HCT116 (cell line): Measurements from ENCODE around the gene ETS1. TPM values are rescaled to one million over a fixed set of nuclear protein-coding genes. Genes with fewer than 3 reads are reported as not detected.

ENCODE experiments used
- ATAC-seq: fragments of 200-7000 bp; cut with Tn5 transposase; 2 replicates; pipeline ENCODE4 v1.9.1; 2020; ENCODE audit warnings: mild to moderate bottlenecking, moderate library complexity
- BruUV-seq: library from RNA; stranded (reverse); fragments of 400-500 nt; replicated peaks from 2 replicates; lab custom pipeline; 2021; lab: Mats Ljungman, UMichigan
- CTCF ChIA-PET: fragments of 300-600 bp; sonication (Branson Sonifier 250); formaldehyde crosslinking; loops from one replicate; lab custom pipeline; 2021; ENCODE audit warnings: antibody characterized with exemption; lab: Charles Lee
- POLR2A ChIA-PET: fragments of 300-600, 350-600 bp; sonication (Branson Sonifier 250); formaldehyde crosslinking; loops from one replicate; lab custom pipeline; 2021; ENCODE audit warnings: antibody characterized with exemption; lab: Charles Lee
- RAD21 ChIA-PET, 2 experiments: fragments of 300-600 bp; sonication (Branson Sonifier 250); formaldehyde crosslinking; loops; one replicate each; lab custom pipeline; 2023; ENCODE audit warnings: low total read pairs in 2 of 2; ENCODE audit not compliant: uncharacterized antibody in 2 of 2, unreplicated experiment in 2 of 2, low non-redundant PET in 1 of 2; lab: Charles Lee
- DNase-seq: peaks from one replicate; pipeline ENCODE4 v3.0.0-alpha.2; 2010; ENCODE audit warnings: low read depth, low spot score
- H2AFZ ChIP-seq: fragments of 200-600 bp; shearing (Covaris generic), sonication (generic); 2 replicates; pipeline ENCODE4 v1.6.1; 2017; ENCODE audit warnings: low read depth, mixed run types, mixed read lengths, antibody characterized with exemption, low read length; ENCODE audit not compliant: poor library complexity, severe bottlenecking
- H3K27ac ChIP-seq: 2 replicates; pipeline ENCODE4 v1.5.1; 2012; ENCODE audit warnings: low read depth, low read length
- H3K27me3 ChIP-seq: fragments of 200-600 bp; sonication (generic); 2 replicates; pipeline ENCODE4 v1.6.1; 2016; ENCODE audit warnings: mixed run types, low read length, mixed read lengths; ENCODE audit not compliant: insufficient read depth
- H3K36me3 ChIP-seq, 2 experiments: fragments of 200-500 bp in 1 of 2; fragments of 200-600 bp in 1 of 2; sonication (Bioruptor generic) in 1 of 2; sonication (generic) in 1 of 2; 2 replicates each; pipeline versions ENCODE4 v1.5.1 to v1.6.1; 2014 to 2016; ENCODE audit warnings: low read length in 2 of 2, inconsistent platforms in 1 of 2, mixed read lengths in 1 of 2, mixed run types in 1 of 2; ENCODE audit not compliant: insufficient read depth in 2 of 2, control insufficient read depth in 1 of 2
- H3K4me1 ChIP-seq, 2 experiments: fragments of 200-600 bp in 1 of 2; sonication (generic) in 1 of 2; 2 replicates each; pipeline versions ENCODE4 v1.5.1 to v1.6.1; 2012 to 2017; ENCODE audit warnings: low read length in 2 of 2, inconsistent platforms in 1 of 2, mild to moderate bottlenecking in 1 of 2, mixed read lengths in 1 of 2, mixed run types in 1 of 2, moderate library complexity in 1 of 2; ENCODE audit not compliant: insufficient read depth in 2 of 2, control insufficient read depth in 1 of 2
- H3K4me2 ChIP-seq: fragments of 200-600 bp; sonication (generic); 2 replicates; pipeline ENCODE4 v1.6.1; 2017; ENCODE audit warnings: mixed run types, low read length, mixed read lengths
- H3K4me3 ChIP-seq, 2 experiments: fragments of 200-600 bp in 1 of 2; sonication (generic) in 1 of 2; replicated peaks in 1 of 2; 2 replicates each; pipeline ENCODE4 v1.5.1; 2011 to 2016; ENCODE audit warnings: low read length in 2 of 2, control low read depth in 1 of 2, low read depth in 1 of 2, mild to moderate bottlenecking in 1 of 2, mixed read lengths in 1 of 2, mixed run types in 1 of 2
- H3K79me2 ChIP-seq: fragments of 200-600 bp; sonication (generic); 2 replicates; pipeline ENCODE4 v1.6.1; 2017; ENCODE audit warnings: mild to moderate bottlenecking, mixed run types, low read length, moderate library complexity, mixed read lengths; ENCODE audit not compliant: insufficient read depth
- H3K9ac ChIP-seq: fragments of 200-600 bp; sonication (generic); 2 replicates; pipeline ENCODE4 v1.6.1; 2016; ENCODE audit warnings: low read length, mixed read lengths
- H3K9me2 ChIP-seq: fragments of 200-600 bp; sonication (generic), shearing (Covaris generic); 2 replicates; pipeline ENCODE4 v1.6.1; 2017; ENCODE audit warnings: mixed run types, mild to moderate bottlenecking, moderate library complexity; ENCODE audit not compliant: insufficient read depth
- H3K9me3 ChIP-seq, 2 experiments: fragments of 200-500 bp in 1 of 2; fragments of 200-600 bp in 1 of 2; sonication (Bioruptor generic) in 1 of 2; sonication (generic) in 1 of 2; 2 replicates each; pipeline ENCODE4 v1.6.1; 2014 to 2017; ENCODE audit warnings: low read length in 2 of 2, mixed read lengths in 2 of 2, inconsistent platforms in 1 of 2, low read depth in 1 of 2, mild to moderate bottlenecking in 1 of 2, mixed run types in 1 of 2, moderate library complexity in 1 of 2; ENCODE audit not compliant: control insufficient read depth in 1 of 2, insufficient read depth in 1 of 2
- H4K20me1 ChIP-seq: fragments of 200-600 bp; sonication (generic), shearing (Covaris generic); 2 replicates; pipeline ENCODE4 v1.6.1; 2017; ENCODE audit warnings: mixed run types, mild to moderate bottlenecking, moderate library complexity; ENCODE audit not compliant: insufficient read depth
- ATF3 ChIP-seq: IDR thresholded peaks from 2 replicates; pipeline ENCODE4 v1.6.1; 2012
- CBX3 ChIP-seq: IDR thresholded peaks from 2 replicates; pipeline ENCODE4 v1.6.1; 2012; ENCODE audit warnings: low read depth
- CEBPB ChIP-seq: IDR thresholded peaks from 2 replicates; pipeline ENCODE4 v1.6.1; 2012; ENCODE audit warnings: low read depth
- EGR1 ChIP-seq: IDR thresholded peaks from 2 replicates; pipeline ENCODE4 v1.6.1; 2012; ENCODE audit warnings: low read depth
- EZH2phosphoT487 ChIP-seq: fragments of 200-600 bp; IDR thresholded peaks from 2 replicates; pipeline ENCODE4 v1.6.1; 2018; ENCODE audit warnings: antibody characterized with exemption, borderline replicate concordance
- FOSL1 ChIP-seq: IDR thresholded peaks from 2 replicates; pipeline ENCODE4 v1.6.1; 2012; ENCODE audit warnings: low read depth
- MAX ChIP-seq: IDR thresholded peaks from 2 replicates; pipeline ENCODE4 v1.6.1; 2012
- POLR2A ChIP-seq: IDR thresholded peaks from 2 replicates; pipeline ENCODE4 v1.7.0; 2011; ENCODE audit warnings: borderline replicate concordance; ENCODE audit not compliant: insufficient read depth, insufficient read length; ENCODE audit errors: extremely low read depth
- POLR2AphosphoS5 ChIP-seq: IDR thresholded peaks from 2 replicates; pipeline ENCODE4 v1.6.1; 2011; ENCODE audit warnings: mild to moderate bottlenecking, low read depth, low read length, moderate library complexity
- RAD21 ChIP-seq: IDR thresholded peaks from 2 replicates; pipeline ENCODE4 v1.6.1; 2012; ENCODE audit warnings: low read depth, mild to moderate bottlenecking
- REST ChIP-seq: IDR thresholded peaks from 2 replicates; pipeline ENCODE4 v1.6.1; 2012; ENCODE audit warnings: low read depth
- SIN3A ChIP-seq: IDR thresholded peaks from 2 replicates; pipeline ENCODE4 v1.6.1; 2012; ENCODE audit warnings: low read depth
- SP1 ChIP-seq: IDR thresholded peaks from 2 replicates; pipeline ENCODE4 v1.6.1; 2012; ENCODE audit warnings: low read depth
- TCF7L2 ChIP-seq: IDR thresholded peaks from 2 replicates; pipeline ENCODE4 v1.7.0; 2011; ENCODE audit warnings: borderline replicate concordance, inconsistent platforms; ENCODE audit not compliant: insufficient read depth, insufficient read length; ENCODE audit errors: extremely low read depth
- YY1 ChIP-seq: IDR thresholded peaks from 2 replicates; pipeline ENCODE4 v1.6.1; 2011; ENCODE audit warnings: low read length, low read depth, moderate library complexity, mild to moderate bottlenecking; ENCODE audit not compliant: insufficient replicate concordance; ENCODE audit errors: extremely low read depth
- ZFX ChIP-seq: fragments of 450-650 bp; IDR thresholded peaks from 2 replicates; pipeline ENCODE4 v1.6.1; 2017
- intact Hi-C: fragments of 100-400 bp; cut with micrococcal nuclease; formaldehyde crosslinking; loops from 2 replicates; pipeline ENCODE4 v1.10.0; 2022
- total RNA-seq: library from RNA; stranded (reverse); gene quantifications from one replicate; pipeline ENCODE4 v1.2.1, GENCODE V29; 2021; ENCODE audit not compliant: unreplicated experiment

Gene ETS1
- total RNA-seq, 1 experiment from 2014 or later: 9.2 TPM

GRCh38 chr11:128497776-128498095 lies 89.6 kb downstream of the ETS1 start:
- H3K4me3 ChIP-seq: peak overlapping the region; percentile 20 to 47
- peak overlapping the region; percentile 74 for H3K4me2 ChIP-seq
- H4K20me1 ChIP-seq: no peaks in the 10 kb centered on the region
- H3K36me3 ChIP-seq: no peaks in the 10 kb centered on the region
- H3K9me2 ChIP-seq: no peaks in the 10 kb centered on the region
- H3K9ac ChIP-seq: peak overlapping the region; percentile 56
- ChIA-PET POLR2A (interaction anchor here (1.3 kb wide), 1 partner anchor 15 kb away, joined by 4 read pairs; no protein-coding TSS in a partner anchor), CTCF (no interaction called here), RAD21 (no interaction called here)
- peaks cover 5% of the 10 kb centered on the region; the same call in 1 of the 2 replicates for H3K79me2 ChIP-seq
- intact Hi-C loops: loop anchor here (2.0 kb wide), 2 partner anchors 25 to 49 kb away; no protein-coding TSS in a partner anchor
- no peaks in the 10 kb centered on the region for H3K27me3 ChIP-seq
- no peak for DNase-seq
- H3K4me1 ChIP-seq: peaks cover 21 to 49% of the 10 kb centered on the region in 2 experiments
- H2AFZ ChIP-seq: no peak overlapping the region
- peak overlapping the region; percentile 67 for H3K27ac ChIP-seq
- no peak for ATAC-seq
- no TSS peak for BruUV-seq
- H3K9me3 ChIP-seq: no peaks in the 10 kb centered on the region
- TF ChIP-seq YY1: no peak
- TF ChIP-seq POLR2AphosphoS5: no peak
- TF ChIP-seq ZFX: no peak
- TF ChIP-seq POLR2A: no peak
- no peak for TF ChIP-seq TCF7L2
- no peak for TF ChIP-seq CEBPB
- no peak for TF ChIP-seq EGR1
- no peak for TF ChIP-seq FOSL1
- TF ChIP-seq RAD21: no peak
- no peak for TF ChIP-seq EZH2phosphoT487
- TF ChIP-seq ATF3: no peak
- TF ChIP-seq MAX: no peak
- TF ChIP-seq REST: no peak
- no peak for TF ChIP-seq SP1
- no peak for TF ChIP-seq SIN3A
- no peak for TF ChIP-seq CBX3
